HG03175 (cell line): ENCODE results near the gene LRP10.

Experiments
- ATAC-seq: cut with Tn5 transposase; IDR thresholded peaks from one replicate; pipeline ENCODE4 v1.9.1; 2021; ENCODE audit warnings: mild to moderate bottlenecking, moderate library complexity; ENCODE audit not compliant: unreplicated experiment

Gene LRP10

GRCh38 chr14:22864979-22865378 lies 6.6 kb upstream of the LRP10 start:
- no peak for ATAC-seq

- ATAC-seq = no peak
Measured at GRCh38 chr14:22865424-22866405, 5.8 kb upstream of the LRP10 start.

DNA sequence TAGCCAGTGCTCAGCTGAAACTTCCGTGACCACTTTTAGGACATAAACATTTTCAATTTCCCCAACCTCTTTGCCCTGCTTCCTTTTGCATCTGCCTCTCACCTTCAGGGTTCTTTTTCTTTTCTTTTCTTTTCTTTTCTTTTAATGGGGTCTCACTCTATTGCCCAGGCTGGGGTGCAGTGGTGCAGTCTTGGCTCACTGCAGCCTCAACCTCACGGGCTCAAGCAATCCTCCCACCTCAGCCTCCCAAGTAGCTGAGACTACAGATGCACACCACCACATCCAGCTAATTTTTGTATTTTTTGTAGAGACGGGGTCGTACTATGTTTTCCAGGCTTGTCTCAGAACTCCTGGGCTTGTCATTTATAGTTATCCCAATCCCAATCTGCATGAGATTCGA lies 4.7 kb upstream of the LRP10 start:
- ATAC-seq = no peak

DNA sequence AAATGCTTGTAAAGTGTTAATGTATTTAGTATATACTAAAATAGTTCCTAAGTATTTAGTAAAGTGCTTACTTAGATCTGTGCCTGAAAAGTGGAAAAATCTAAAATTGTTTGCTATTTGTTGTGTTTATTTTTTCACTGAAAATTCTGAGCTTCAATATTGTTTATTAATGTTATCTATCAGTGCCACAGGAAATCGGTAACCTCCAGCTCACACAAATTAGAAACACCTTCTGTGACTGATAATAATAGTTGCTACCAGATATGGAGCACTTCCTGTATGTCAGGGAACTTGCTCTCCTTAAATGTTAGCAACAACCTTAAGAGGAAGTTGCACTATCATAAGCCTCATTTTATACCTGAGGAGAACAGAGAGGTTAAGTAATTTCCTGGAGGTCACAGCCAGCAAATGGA lies 723 bp upstream of the LRP10 start:
- peak; percentile 45 for ATAC-seq

GRCh38 chr14:22872033-22872832 lies 693 bp downstream of the LRP10 start:
- ATAC-seq = peak; percentile 19

DNA sequence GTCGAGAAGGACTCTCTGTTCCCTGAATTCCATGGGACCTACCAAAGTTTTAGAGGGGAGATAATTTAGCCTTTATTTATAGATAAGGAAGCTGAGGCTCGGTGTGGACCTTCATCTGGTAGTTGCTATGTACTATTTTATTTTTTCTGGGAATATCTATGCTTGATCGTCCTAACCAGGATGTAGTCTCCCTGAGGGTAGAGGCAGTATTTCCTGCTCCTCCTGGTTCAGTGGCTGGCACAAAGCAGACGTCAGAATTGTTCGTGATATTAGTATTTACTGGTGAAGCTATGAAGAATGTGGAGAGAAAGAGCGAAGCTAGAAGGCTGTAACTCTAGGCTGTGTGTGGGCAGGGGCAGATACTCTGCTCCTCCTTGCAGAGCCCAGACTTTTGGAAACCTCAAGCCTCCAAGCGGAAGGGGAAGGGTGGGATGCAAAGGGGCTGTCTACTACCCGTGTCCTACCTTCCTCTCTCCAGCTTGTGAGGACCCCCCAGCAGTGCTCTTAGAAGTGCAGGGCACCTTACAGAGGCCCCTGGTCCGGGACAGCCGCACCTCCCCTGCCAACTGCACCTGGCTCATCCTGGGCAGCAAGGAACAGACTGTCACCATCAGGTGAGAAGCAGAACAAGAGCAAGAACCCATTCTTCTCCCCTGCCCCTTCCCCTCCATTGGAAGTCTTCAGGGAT lies 1.4 kb downstream of the LRP10 start:
- no peak for ATAC-seq

DNA sequence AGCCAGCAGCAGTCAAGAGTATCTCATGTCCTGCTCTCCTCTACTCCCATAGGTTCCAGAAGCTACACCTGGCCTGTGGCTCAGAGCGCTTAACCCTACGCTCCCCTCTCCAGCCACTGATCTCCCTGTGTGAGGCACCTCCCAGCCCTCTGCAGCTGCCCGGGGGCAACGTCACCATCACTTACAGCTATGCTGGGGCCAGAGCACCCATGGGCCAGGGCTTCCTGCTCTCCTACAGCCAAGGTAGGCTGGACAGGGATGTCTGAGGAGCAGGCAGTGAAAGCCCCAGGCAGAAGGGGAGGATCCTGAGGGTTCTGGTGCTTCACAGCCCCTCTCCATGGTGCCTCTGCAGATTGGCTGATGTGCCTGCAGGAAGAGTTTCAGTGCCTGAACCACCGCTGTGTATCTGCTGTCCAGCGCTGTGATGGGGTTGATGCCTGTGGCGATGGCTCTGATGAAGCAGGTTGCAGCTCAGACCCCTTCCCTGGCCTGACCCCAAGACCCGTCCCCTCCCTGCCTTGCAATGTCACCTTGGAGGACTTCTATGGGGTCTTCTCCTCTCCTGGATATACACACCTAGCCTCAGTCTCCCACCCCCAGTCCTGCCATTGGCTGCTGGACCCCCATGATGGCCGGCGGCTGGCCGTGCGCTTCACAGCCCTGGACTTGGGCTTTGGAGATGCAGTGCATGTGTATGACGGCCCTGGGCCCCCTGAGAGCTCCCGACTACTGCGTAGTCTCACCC lies 3.6 kb downstream of the LRP10 start:
- ATAC-seq = no peak

- ATAC-seq = no peak
Measured at GRCh38 chr14:22875748-22876319, 4.3 kb downstream of the LRP10 start.

DNA sequence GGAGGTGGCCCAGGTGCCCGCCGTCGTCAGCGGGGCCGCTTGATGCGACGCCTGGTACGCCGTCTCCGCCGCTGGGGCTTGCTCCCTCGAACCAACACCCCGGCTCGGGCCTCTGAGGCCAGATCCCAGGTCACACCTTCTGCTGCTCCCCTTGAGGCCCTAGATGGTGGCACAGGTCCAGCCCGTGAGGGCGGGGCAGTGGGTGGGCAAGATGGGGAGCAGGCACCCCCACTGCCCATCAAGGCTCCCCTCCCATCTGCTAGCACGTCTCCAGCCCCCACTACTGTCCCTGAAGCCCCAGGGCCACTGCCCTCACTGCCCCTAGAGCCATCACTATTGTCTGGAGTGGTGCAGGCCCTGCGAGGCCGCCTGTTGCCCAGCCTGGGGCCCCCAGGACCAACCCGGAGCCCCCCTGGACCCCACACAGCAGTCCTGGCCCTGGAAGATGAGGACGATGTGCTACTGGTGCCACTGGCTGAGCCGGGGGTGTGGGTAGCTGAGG lies 5.5 kb downstream of the LRP10 start:
- ATAC-seq = no peak

DNA sequence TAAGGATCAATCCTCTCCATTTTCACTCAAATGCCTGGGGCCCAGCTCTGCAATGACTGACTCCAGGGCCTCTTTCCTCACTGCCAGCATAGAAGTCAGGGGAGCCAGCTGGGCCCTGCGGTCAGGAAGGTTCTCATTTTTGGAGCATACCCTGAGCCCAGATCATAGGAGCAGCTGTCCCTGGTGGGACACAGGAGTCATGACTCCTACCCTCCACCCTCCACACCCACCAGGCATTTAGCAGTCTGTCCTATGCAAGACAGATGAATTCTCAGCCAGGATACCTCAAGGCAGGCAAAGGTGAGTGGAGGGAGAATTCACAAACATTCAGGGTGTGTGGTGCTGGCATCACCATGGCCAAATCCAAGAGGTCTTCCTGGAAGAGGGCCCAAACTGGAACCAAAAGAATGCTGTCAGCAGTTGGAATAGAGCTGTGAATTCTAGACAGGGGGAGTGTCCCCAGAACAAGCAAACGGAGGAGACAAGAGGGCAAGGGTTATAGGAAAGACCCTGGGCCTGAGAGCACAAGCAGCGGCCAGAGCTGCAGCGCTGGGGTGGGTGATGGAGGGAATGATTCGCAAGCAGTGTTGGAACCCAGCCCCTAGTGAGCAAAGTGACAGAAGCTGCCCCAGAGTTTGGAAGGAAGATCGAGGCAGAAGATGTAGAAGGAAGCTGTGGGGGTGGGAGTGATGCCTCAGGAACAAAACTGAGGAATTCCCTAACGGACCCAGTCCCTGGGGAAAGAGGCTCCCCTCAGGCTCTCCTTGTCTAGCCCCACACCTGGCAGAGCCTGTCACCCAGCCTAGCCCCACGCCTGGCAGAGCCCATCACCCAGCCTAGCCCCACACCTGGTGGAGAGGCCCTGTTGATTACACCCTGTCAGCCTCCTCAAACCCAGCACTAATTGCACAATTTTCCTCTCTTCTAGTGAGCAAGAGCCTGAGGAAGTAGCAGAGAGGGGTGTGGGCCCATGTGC lies 7.0 kb downstream of the LRP10 start:
- no peak for ATAC-seq

GRCh38 chr14:22882064-22882463 lies 10.5 kb downstream of the LRP10 start:
- no peak for ATAC-seq

DNA sequence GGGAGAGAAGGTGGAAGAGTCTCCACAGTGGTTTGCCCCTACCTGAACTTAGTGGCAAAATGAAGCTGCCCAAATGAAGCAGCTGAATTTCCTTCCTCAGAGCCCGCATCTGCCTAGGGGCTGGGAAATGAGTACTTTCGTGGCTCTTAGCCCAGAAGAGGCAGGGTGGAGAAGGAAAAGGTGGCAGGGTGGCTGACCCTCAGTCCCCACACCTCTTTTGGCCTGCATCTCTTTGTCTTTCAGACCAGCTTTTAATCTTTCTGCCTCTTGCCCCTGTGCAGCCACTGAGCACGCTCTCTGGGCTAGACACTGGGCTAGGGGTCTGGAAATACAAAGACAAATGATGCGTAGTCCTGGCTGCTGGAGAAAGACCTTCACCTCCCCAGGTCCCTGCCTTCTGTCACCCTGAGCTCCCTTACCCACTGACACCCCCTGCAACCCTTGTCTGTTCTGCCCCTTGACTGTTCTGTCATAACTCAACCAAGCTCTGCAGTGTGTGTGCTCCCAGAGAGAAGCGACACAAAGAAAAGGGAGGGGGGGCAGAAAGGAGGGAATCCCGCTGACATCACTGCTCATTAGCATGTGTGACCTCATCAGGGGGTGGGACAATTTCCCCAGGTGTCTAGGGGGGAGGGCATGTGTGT lies 11.1 kb downstream of the LRP10 start:
- ATAC-seq = no peak

- ATAC-seq = no peak
Measured at GRCh38 chr14:22883173-22883976, 11.8 kb downstream of the LRP10 start, which contains the start of gene REM2. Gene REM2, plus strand, starts transcription at chr14:22883222. Its CDS starts 66 bp downstream, at chr14:22883288.

DNA sequence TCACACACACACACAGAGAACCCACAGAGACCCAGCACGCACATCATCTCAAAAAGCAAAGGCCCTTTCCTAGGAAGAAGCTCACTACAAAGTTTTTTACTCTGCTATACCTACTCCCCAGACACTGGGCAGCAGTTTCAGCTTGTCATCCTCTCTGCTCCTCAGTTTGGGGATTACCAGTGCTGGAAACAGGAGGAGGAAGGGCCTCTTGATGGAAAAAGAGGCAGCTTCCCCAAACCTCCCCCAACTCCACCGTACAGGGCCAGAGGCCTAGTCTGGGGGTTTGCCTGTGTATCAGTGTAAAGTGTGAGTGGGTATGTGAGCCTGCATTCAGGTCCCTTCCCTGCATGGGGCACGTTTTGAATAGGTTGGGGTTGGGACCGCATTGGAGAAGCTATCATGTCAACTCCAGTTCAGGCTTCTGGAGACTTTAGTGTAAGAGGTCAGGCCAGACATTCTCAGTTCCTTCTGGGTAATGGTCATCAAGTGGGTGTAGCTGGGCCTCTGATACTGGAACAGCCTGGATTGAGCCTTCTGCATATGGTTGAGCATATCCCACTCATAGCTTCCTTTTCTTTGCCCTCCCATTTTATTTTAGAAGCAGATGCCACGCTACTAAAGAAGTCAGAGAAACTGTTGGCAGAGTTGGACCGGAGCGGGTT lies 12.7 kb downstream of the LRP10 start:
- no peak for ATAC-seq

DNA sequence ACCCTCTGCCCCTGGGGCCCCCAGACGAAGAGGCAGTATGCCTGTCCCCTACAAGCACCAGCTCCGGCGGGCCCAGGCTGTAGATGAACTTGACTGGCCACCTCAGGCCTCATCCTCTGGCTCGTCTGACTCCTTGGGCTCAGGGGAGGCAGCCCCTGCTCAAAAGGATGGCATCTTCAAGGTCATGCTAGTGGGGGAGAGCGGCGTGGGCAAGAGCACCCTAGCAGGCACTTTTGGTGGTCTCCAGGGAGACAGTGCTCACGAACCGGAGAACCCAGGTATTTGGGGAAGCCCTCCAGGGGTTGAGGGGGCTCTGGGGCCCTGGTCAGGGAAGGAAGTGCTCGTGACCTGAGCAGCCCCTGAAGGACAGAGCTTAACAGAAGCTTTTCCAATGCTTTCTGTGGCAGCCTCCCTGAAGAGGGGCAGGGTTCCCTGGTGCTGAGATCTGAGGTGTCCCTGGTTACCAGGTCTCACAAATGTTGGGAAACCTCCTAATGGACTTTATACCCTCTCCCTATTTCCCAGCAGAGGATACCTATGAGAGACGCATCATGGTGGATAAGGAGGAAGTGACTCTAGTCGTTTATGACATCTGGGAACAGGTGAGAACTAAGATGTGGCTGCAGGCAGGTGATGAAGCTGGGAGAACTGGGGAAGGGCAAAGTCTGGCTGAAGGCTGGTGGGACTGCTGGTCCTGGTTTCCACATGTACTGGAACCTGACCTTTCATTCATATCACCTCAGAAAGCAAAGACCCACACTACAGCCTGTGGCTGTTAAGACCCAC lies 13.4 kb downstream of the LRP10 start:
- no peak for ATAC-seq

DNA sequence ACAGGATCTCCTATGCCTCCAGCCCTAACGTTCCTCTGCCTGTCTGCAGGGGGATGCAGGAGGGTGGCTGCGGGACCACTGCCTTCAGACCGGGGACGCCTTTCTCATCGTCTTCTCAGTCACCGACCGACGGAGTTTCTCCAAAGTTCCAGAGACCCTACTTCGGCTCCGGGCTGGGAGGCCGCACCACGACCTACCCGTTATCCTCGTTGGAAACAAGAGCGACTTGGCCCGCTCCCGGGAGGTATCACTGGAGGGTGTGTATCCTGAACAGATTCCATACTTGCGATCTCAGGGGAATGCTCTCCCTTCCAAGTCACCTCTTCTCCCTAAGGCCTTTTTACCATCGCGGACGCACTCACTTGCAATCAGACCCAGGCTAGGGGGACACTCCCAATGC lies 14.4 kb downstream of the LRP10 start:
- no peak for ATAC-seq
